ENCODE measurements around the gene RAB7B. TPM values are rescaled to one million over a fixed set of nuclear protein-coding genes. Genes with fewer than 3 reads are reported as not detected.

The RAB7B gene
- total RNA-seq, 1 donor from 2014 or later: 6.6 TPM

DNA sequence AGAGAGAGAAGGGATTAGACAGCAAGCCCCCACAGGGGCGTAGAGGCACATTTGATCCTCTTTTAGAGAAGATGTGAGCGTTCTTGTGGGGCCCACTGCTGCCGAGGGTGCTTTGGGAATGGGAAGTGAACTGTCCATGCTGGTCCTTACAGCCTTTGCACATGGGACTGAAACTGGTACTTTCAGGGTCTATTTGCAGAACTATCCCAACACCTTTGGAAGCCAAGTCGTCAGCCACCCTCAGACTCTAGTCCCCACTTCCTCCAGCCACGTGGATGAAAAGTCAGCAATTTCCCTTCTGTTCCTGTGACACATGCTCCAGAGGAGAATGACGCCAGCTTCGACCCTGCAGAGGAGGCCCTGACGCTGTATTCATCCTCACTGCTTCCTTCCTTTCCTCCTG, 2.6 kb upstream of the RAB7B start:
- H3K4me1 Mint-ChIP-seq (ENCODE audit: low read depth, unreplicated experiment): peaks cover 51% of the 10 kb centered on the region
- H2AFZ ChIP-seq (ENCODE audit: low read depth, low read length): no peak overlapping the region
- no peak overlapping the region for H3K4me3 Mint-ChIP-seq (ENCODE audit: unreplicated experiment)

DNA sequence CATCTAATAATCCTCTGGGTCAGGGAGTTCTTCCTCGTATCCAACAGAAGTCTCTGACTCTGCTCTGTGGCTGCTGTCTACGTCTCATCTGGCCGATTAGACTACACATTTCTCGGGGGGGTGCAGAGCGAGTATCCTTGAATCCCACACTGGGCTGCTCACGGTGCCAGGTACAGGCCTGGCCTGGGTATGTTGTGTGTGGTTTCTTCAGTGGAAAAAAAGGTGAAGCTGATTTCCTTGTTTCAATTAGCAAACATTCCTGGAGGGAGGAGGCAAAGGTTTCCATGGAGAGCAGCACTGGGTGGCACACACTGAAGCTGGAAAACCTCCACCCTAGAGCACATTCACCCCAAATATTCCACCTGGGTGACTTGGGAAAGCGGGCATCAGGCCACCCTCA, 2.0 kb upstream of the RAB7B start:
- no peaks in the 10 kb centered on the region for H3K27me3 ChIP-seq (ENCODE audit: insufficient read depth, low read length)
- TF ChIP-seq, protein P1, sequence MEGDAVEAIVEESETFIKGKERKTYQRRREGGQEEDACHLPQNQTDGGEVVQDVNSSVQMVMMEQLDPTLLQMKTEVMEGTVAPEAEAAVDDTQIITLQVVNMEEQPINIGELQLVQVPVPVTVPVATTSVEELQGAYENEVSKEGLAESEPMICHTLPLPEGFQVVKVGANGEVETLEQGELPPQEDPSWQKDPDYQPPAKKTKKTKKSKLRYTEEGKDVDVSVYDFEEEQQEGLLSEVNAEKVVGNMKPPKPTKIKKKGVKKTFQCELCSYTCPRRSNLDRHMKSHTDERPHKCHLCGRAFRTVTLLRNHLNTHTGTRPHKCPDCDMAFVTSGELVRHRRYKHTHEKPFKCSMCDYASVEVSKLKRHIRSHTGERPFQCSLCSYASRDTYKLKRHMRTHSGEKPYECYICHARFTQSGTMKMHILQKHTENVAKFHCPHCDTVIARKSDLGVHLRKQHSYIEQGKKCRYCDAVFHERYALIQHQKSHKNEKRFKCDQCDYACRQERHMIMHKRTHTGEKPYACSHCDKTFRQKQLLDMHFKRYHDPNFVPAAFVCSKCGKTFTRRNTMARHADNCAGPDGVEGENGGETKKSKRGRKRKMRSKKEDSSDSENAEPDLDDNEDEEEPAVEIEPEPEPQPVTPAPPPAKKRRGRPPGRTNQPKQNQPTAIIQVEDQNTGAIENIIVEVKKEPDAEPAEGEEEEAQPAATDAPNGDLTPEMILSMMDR (IDR thresholded peaks at IDR 0.05; ENCODE audit: insufficient read depth, low read depth, low read length): no peak
- no peak for TF ChIP-seq EZH2 (IDR thresholded peaks at IDR 0.05; ENCODE audit: insufficient read depth, low read length)
- no peak overlapping the region for H3K4me2 ChIP-seq (ENCODE audit: low read length)
- no peaks in the 10 kb centered on the region for H4K20me1 ChIP-seq (ENCODE audit: insufficient read depth, low read length)
- no peaks in the 10 kb centered on the region for H3K9me3 ChIP-seq (ENCODE audit: insufficient read depth, low read depth, low read length)
- no peak overlapping the region for H2AFZ ChIP-seq (ENCODE audit: low read depth, low read length)
- H3K4me1 Mint-ChIP-seq (ENCODE audit: low read depth, unreplicated experiment): peaks cover 53% of the 10 kb centered on the region
- peak overlapping the region; percentile 3 for H3K27ac Mint-ChIP-seq (ENCODE audit: unreplicated experiment)
- H3K27me3 Mint-ChIP-seq (ENCODE audit: low read depth, unreplicated experiment): peaks cover 4% of the 10 kb centered on the region
- DNase-seq (ENCODE audit: low read depth): no peak
- H3K79me2 ChIP-seq (ENCODE audit: insufficient read depth, low read length): peaks cover 4% of the 10 kb centered on the region
- no peaks in the 10 kb centered on the region for H3K9me3 Mint-ChIP-seq (ENCODE audit: unreplicated experiment)
- no peaks in the 10 kb centered on the region for H3K36me3 ChIP-seq (ENCODE audit: insufficient read depth, low read length)
- peaks cover 35% of the 10 kb centered on the region for H3K4me1 ChIP-seq (ENCODE audit: insufficient read depth, low read length)
- H3K4me3 Mint-ChIP-seq (ENCODE audit: unreplicated experiment): no peak overlapping the region
- FAIRE-seq: no peak
- no peak overlapping the region for H3K9ac ChIP-seq (ENCODE audit: low read length)
- no peaks in the 10 kb centered on the region for H3K36me3 Mint-ChIP-seq (ENCODE audit: low read depth, unreplicated experiment)
- no peak overlapping the region for H3K27ac ChIP-seq (ENCODE audit: low read depth, low read length)
- no peak overlapping the region for H3K4me3 ChIP-seq (ENCODE audit: insufficient read depth, low read depth, low read length)

More for the DNA sequence above, 2.6 kb upstream of the RAB7B start:
- no peak overlapping the region for H3K27ac Mint-ChIP-seq (ENCODE audit: unreplicated experiment)
- no peaks in the 10 kb centered on the region for H3K36me3 ChIP-seq (ENCODE audit: insufficient read depth, low read length)
- H3K9me3 Mint-ChIP-seq (ENCODE audit: unreplicated experiment): no peaks in the 10 kb centered on the region
- H3K9me3 ChIP-seq (ENCODE audit: insufficient read depth, low read depth, low read length): no peaks in the 10 kb centered on the region
- H3K36me3 Mint-ChIP-seq (ENCODE audit: low read depth, unreplicated experiment): no peaks in the 10 kb centered on the region
- H3K4me2 ChIP-seq (ENCODE audit: low read length): no peak overlapping the region
- H3K27ac ChIP-seq (ENCODE audit: low read depth, low read length): no peak overlapping the region
- no peak overlapping the region for H3K9ac ChIP-seq (ENCODE audit: low read length)
- no peaks in the 10 kb centered on the region for H4K20me1 ChIP-seq (ENCODE audit: insufficient read depth, low read length)
- H3K4me1 ChIP-seq (ENCODE audit: insufficient read depth, low read length): peaks cover 30% of the 10 kb centered on the region
- peaks cover under 1% of the 10 kb centered on the region for H3K27me3 ChIP-seq (ENCODE audit: insufficient read depth, low read length)
- FAIRE-seq (no peak), DNase-seq (ENCODE audit: low read depth) (no peak)
- peaks cover 5% of the 10 kb centered on the region for H3K27me3 Mint-ChIP-seq (ENCODE audit: low read depth, unreplicated experiment)
- peaks cover 4% of the 10 kb centered on the region for H3K79me2 ChIP-seq (ENCODE audit: insufficient read depth, low read length)
- H3K4me3 ChIP-seq (ENCODE audit: insufficient read depth, low read depth, low read length): no peak overlapping the region
- TF ChIP-seq, protein P1 (IDR thresholded peaks at IDR 0.05; ENCODE audit: insufficient read depth, low read depth, low read length): no peak
- TF ChIP-seq EZH2 (IDR thresholded peaks at IDR 0.05; ENCODE audit: insufficient read depth, low read length): no peak

DNA sequence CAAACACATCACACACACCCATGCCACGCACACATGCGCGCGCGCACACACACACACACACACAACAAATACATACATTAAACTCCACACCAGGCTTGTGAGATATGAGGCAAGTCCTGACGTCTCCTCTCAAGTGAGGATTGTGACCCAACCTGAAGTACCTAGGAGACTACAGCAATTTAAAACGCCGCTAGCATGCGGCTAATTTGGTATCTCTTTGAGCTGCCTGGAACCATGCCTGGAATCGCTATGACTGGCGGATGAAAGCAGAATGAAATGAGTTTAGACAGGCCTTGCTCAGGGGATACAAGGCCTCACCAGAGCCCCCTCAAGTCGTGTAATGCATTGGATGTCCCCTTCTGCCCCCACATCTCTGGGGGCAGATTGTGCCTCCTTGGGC, 1.6 kb upstream of the RAB7B start:
- Mint-ChIP-seq H3K36me3 (ENCODE audit: low read depth, unreplicated experiment) (no peaks in the 10 kb centered on the region), H3K4me1 (ENCODE audit: low read depth, unreplicated experiment) (peaks cover 51% of the 10 kb centered on the region), H3K27me3 (ENCODE audit: low read depth, unreplicated experiment) (peaks cover 4% of the 10 kb centered on the region), H3K9me3 (ENCODE audit: unreplicated experiment) (no peaks in the 10 kb centered on the region), H3K4me3 (ENCODE audit: unreplicated experiment) (no peak overlapping the region), H3K27ac (ENCODE audit: unreplicated experiment) (no peak overlapping the region)
- Histone ChIP-seq H3K9ac (ENCODE audit: low read length) (no peak overlapping the region), H4K20me1 (ENCODE audit: insufficient read depth, low read length) (no peaks in the 10 kb centered on the region), H3K27ac (ENCODE audit: low read depth, low read length) (no peak overlapping the region), H3K4me1 (ENCODE audit: insufficient read depth, low read length) (peaks cover 36% of the 10 kb centered on the region), H3K27me3 (ENCODE audit: insufficient read depth, low read length) (no peaks in the 10 kb centered on the region), H3K9me3 (ENCODE audit: insufficient read depth, low read depth, low read length) (no peaks in the 10 kb centered on the region), H3K36me3 (ENCODE audit: insufficient read depth, low read length) (no peaks in the 10 kb centered on the region), H2AFZ (ENCODE audit: low read depth, low read length) (no peak overlapping the region), H3K4me3 (ENCODE audit: insufficient read depth, low read depth, low read length) (no peak overlapping the region), H3K4me2 (ENCODE audit: low read length) (no peak overlapping the region), H3K79me2 (ENCODE audit: insufficient read depth, low read length) (peaks cover 4% of the 10 kb centered on the region)
- no peak for TF ChIP-seq EZH2 (IDR thresholded peaks at IDR 0.05; ENCODE audit: insufficient read depth, low read length)
- TF ChIP-seq, protein P1 (IDR thresholded peaks at IDR 0.05; ENCODE audit: insufficient read depth, low read depth, low read length): no peak
- no peak for FAIRE-seq
- no peak for DNase-seq (ENCODE audit: low read depth)

Measured in astrocyte (in vitro differentiated cells and primary cell).